Liver (tissue), 9 donors: ENCODE measurements around the gene TUBGCP6. TPM values are rescaled to one million over a fixed set of nuclear protein-coding genes. Genes with fewer than 3 reads are reported as not detected.
A peak's percentile ranks its signal among the peaks of the same experiment; 100 is the strongest.

ENCODE experiments used
- DNase-seq: peaks from one replicate; pipeline ENCODE4 v3.0.0-alpha.2; 2017; ENCODE audit warnings: low spot score
- H3K27ac ChIP-seq, 2 donors: one replicate each; pipeline ENCODE4 v1.7.0; 2013; ENCODE audit warnings: inconsistent platforms in 2 of 2, low read length in 2 of 2, control low read depth in 1 of 2, low read depth in 1 of 2, mild to moderate bottlenecking in 1 of 2
- H3K27me3 ChIP-seq, 4 donors: one replicate each; pipeline versions ENCODE4 v1.6.1 to v1.7.0; 2013; ENCODE audit warnings: low read length in 3 of 4, inconsistent platforms in 1 of 4, mild to moderate bottlenecking in 1 of 4, moderate library complexity in 1 of 4; ENCODE audit not compliant: control insufficient read depth in 4 of 4, insufficient read depth in 4 of 4
- H3K36me3 ChIP-seq, 4 donors: one replicate each; pipeline versions ENCODE4 v1.6.1 to v1.7.0; 2013; ENCODE audit warnings: low read length in 3 of 4, mild to moderate bottlenecking in 3 of 4, low read depth in 1 of 4, moderate library complexity in 1 of 4; ENCODE audit not compliant: control insufficient read depth in 4 of 4, insufficient read depth in 3 of 4
- H3K4me1 ChIP-seq, 4 donors: one replicate each; pipeline versions ENCODE4 v1.6.1 to v1.7.0; 2013; ENCODE audit warnings: low read length in 3 of 4, mild to moderate bottlenecking in 3 of 4, moderate library complexity in 1 of 4; ENCODE audit not compliant: control insufficient read depth in 4 of 4, insufficient read depth in 4 of 4
- H3K4me3 ChIP-seq, 3 donors: one replicate each; pipeline versions ENCODE4 v1.6.1 to v1.7.0; 2013; ENCODE audit warnings: low read length in 3 of 3, control low read depth in 1 of 3, low read depth in 1 of 3, mild to moderate bottlenecking in 1 of 3
- H3K9ac ChIP-seq, 2 donors: one replicate each; pipeline ENCODE4 v1.7.0; 2013; ENCODE audit warnings: low read length in 2 of 2, mild to moderate bottlenecking in 2 of 2, moderate library complexity in 2 of 2, control low read depth in 1 of 2, low read depth in 1 of 2
- H3K9me3 ChIP-seq, 4 donors: one replicate each; pipeline versions ENCODE4 v1.6.1 to v1.7.0; 2013; ENCODE audit warnings: low read length in 3 of 4; ENCODE audit not compliant: control insufficient read depth in 4 of 4
- EGR1 ChIP-seq, 2 donors: IDR thresholded peaks; 2 replicates each; pipeline ENCODE4 v1.6.1; 2016 to 2018; ENCODE audit warnings: antibody characterized with exemption in 2 of 2, low read depth in 2 of 2
- FOXA1 ChIP-seq: IDR thresholded peaks from 2 replicates; pipeline ENCODE4 v1.6.1; 2016; ENCODE audit warnings: antibody characterized with exemption
- FOXA2 ChIP-seq: IDR thresholded peaks from 2 replicates; pipeline ENCODE4 v1.6.1; 2016; ENCODE audit warnings: antibody characterized with exemption
- GABPA ChIP-seq, 2 donors: IDR thresholded peaks in 1 of 2; conservative IDR thresholded peaks in 1 of 2; 2 replicates each; pipeline ENCODE4 v1.6.1; 2016; ENCODE audit warnings: antibody characterized with exemption in 2 of 2, mild to moderate bottlenecking in 1 of 2, moderate library complexity in 1 of 2
- HNF4A ChIP-seq, 2 donors: conservative IDR thresholded peaks; 2 replicates each; pipeline ENCODE4 v1.6.1; 2016; ENCODE audit warnings: antibody characterized with exemption in 2 of 2, mild to moderate bottlenecking in 2 of 2
- HNF4G ChIP-seq: IDR thresholded peaks from 2 replicates; pipeline ENCODE4 v1.6.1; 2016; ENCODE audit warnings: antibody characterized with exemption
- JUND ChIP-seq, 2 donors: IDR thresholded peaks; 2 replicates each; pipeline ENCODE4 v1.6.1; 2016; ENCODE audit warnings: antibody characterized with exemption in 2 of 2
- MAX ChIP-seq: IDR thresholded peaks from 2 replicates; pipeline ENCODE4 v1.6.1; 2016; ENCODE audit warnings: antibody characterized with exemption
- NR2F2 ChIP-seq: IDR thresholded peaks from 2 replicates; pipeline ENCODE4 v1.6.1; 2016; ENCODE audit warnings: antibody characterized with exemption
- RAD21 ChIP-seq, 2 donors: IDR thresholded peaks; 2 replicates each; pipeline ENCODE4 v1.6.1; 2016; ENCODE audit warnings: antibody characterized with exemption in 2 of 2, mild to moderate bottlenecking in 2 of 2
- REST ChIP-seq: IDR thresholded peaks from 2 replicates; pipeline ENCODE4 v1.6.1; 2016; ENCODE audit warnings: antibody characterized with exemption, mild to moderate bottlenecking
- RXRA ChIP-seq, 2 donors: IDR thresholded peaks; 2 replicates each; pipeline ENCODE4 v1.6.1; 2017 to 2018; ENCODE audit warnings: antibody characterized with exemption in 2 of 2, mild to moderate bottlenecking in 1 of 2
- SP1 ChIP-seq: IDR thresholded peaks from 2 replicates; pipeline ENCODE4 v1.6.1; 2018; ENCODE audit warnings: antibody characterized with exemption, mild to moderate bottlenecking
- TAF1 ChIP-seq: conservative IDR thresholded peaks from 2 replicates; pipeline ENCODE4 v1.6.1; 2016; ENCODE audit warnings: antibody characterized with exemption, mild to moderate bottlenecking
- YY1 ChIP-seq: IDR thresholded peaks from 2 replicates; pipeline ENCODE4 v1.6.1; 2016; ENCODE audit warnings: antibody characterized with exemption, mild to moderate bottlenecking
- ZBTB33 ChIP-seq: IDR thresholded peaks from 2 replicates; pipeline ENCODE4 v1.6.1; 2016; ENCODE audit warnings: antibody characterized with exemption
- WGBS: extraction: QIAGEN DNeasy Blood & Tissue Kit; methylation state at CpG from one replicate; pipeline ENCODE4 v1.1.7; 2013; 5-methylcytosine and 5-hydroxymethylcytosine counted together
- polyA plus RNA-seq, 2 donors: library from polyadenylated mRNA; stranded (reverse) in 1 of 2; unstranded in 1 of 2; fragments of 200-250 nt in 1 of 2; fragments of >200 nt in 1 of 2; fragmentation: Nextera tagmentation in 1 of 2; extraction: Ambion mirVana in 1 of 2; gene quantifications; one replicate each; pipeline versions ENCODE4 v1.2.1 to v1.2.3, GENCODE V29; 2013 to 2015
- total RNA-seq, 2 donors: library from RNA; depleted of rRNA; stranded (reverse); fragments of >200 nt; gene quantifications; one replicate each; pipeline ENCODE4 v1.2.3, GENCODE V29; 2014
- TF ChIP-seq, protein P1 (sequence below): IDR thresholded peaks from 2 replicates; pipeline ENCODE4 v1.6.1; 2016; ENCODE audit warnings: antibody characterized with exemption
- TF ChIP-seq, protein P2 (sequence below): fragments of 150-350 bp; IDR thresholded peaks from 2 replicates; pipeline ENCODE4 v1.5.1; 2017; ENCODE audit warnings: improper control_type of control experiment, low read depth, low read length; ENCODE audit not compliant: missing input control
- donor health status: healthy.
- donor health status: healthy.
- donor health status: healthy.
- donor health status: healthy.
- donor health status: healthy.

Gene TUBGCP6
- total and polyA plus RNA-seq, 4 donors, result 9.3 to 31.7 (median 16.4) TPM

- Histone ChIP-seq H3K27me3 (no peaks in the 10 kb centered on the region), H3K4me1 (no peaks in the 10 kb centered on the region), H3K27ac (no peak overlapping the region), H3K9me3 (no peaks in the 10 kb centered on the region), H3K4me3 (no peak overlapping the region), H3K36me3 (peaks cover 18 to 75% (median 31%) of the 10 kb centered on the region in 4 donors), H3K9ac (no peak overlapping the region)
- TF ChIP-seq GABPA (IDR thresholded peaks at IDR 0.05 in 1 of 2, conservative IDR thresholded peaks at IDR 0.05 in 1 of 2) (no peak), SP1 (no peak), MAX (no peak), RAD21 (IDR thresholded peaks at IDR 0.05) (no peak), EGR1 (IDR thresholded peaks at IDR 0.05; ENCODE audit: low read depth in 2 of 2) (no peak), HNF4A (conservative IDR thresholded peaks at IDR 0.05) (no peak), FOXA2 (no peak), FOXA1 (no peak), RXRA (IDR thresholded peaks at IDR 0.05) (no peak), YY1 (no peak), JUND (IDR thresholded peaks at IDR 0.05) (no peak), NR2F2 (no peak), HNF4G (no peak)
- TF ChIP-seq, protein P1, sequence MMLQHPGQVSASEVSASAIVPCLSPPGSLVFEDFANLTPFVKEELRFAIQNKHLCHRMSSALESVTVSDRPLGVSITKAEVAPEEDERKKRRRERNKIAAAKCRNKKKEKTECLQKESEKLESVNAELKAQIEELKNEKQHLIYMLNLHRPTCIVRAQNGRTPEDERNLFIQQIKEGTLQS, result no peak
- TF ChIP-seq, protein P2, sequence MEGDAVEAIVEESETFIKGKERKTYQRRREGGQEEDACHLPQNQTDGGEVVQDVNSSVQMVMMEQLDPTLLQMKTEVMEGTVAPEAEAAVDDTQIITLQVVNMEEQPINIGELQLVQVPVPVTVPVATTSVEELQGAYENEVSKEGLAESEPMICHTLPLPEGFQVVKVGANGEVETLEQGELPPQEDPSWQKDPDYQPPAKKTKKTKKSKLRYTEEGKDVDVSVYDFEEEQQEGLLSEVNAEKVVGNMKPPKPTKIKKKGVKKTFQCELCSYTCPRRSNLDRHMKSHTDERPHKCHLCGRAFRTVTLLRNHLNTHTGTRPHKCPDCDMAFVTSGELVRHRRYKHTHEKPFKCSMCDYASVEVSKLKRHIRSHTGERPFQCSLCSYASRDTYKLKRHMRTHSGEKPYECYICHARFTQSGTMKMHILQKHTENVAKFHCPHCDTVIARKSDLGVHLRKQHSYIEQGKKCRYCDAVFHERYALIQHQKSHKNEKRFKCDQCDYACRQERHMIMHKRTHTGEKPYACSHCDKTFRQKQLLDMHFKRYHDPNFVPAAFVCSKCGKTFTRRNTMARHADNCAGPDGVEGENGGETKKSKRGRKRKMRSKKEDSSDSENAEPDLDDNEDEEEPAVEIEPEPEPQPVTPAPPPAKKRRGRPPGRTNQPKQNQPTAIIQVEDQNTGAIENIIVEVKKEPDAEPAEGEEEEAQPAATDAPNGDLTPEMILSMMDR, result no peak
- peak; percentile 74 for DNase-seq
- 88% methylated on average over 24 of the region's 24 CpGs for WGBS
These were observed 19.4 kb downstream of the TUBGCP6 start for GRCh38 chr22:50225200-50225969.

DNA sequence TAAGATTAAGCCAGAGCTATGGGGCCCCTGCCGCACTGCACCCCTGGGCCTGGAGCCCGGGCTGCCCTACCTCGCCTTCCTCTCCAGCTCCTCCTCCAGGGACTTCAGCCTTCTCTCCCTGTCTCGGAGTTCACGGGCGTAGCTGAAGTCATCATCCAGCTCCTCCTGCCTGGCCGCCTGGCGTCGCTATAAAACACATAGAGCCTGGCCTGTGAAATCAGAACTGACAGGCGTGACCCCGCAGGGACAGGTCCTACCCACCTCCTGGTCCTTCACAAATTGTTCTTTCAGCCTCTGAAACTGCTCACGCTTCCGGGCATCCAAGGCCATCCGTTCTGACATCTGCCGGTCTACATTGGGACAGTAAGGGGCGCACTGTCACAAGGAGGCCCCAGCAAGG is 20.8 kb downstream of the TUBGCP6 start:
- Histone ChIP-seq H3K4me3 (no peak overlapping the region), H3K9ac (no peak overlapping the region), H3K36me3 (peaks cover 15 to 70% (median 33%) of the 10 kb centered on the region in 4 donors), H3K27ac (no peak overlapping the region), H3K4me1 (peaks cover 2 to 6% (median 4%) of the 10 kb centered on the region in 4 donors), H3K9me3 (no peaks in the 10 kb centered on the region), H3K27me3 (no peaks in the 10 kb centered on the region)
- TF ChIP-seq EGR1 (IDR thresholded peaks at IDR 0.05; ENCODE audit: low read depth in 2 of 2) (no peak), YY1 (no peak), TAF1 (no peak), SP1 (no peak), REST (no peak), ZBTB33 (no peak), GABPA (IDR thresholded peaks at IDR 0.05 in 1 of 2, conservative IDR thresholded peaks at IDR 0.05 in 1 of 2) (no peak), NR2F2 (no peak), JUND (IDR thresholded peaks at IDR 0.05) (no peak), FOXA1 (no peak), RXRA (IDR thresholded peaks at IDR 0.05) (no peak)
- TF ChIP-seq, protein P1, result no peak
- DNase-seq, result no peak
- 96% methylated on average over 16 of the region's 16 CpGs for WGBS
